Stimulated activated CD4-positive, alpha-beta T cell treated with anti-CD3 and anti-CD28 coated beads, Interleukin-2, amount 100 ng/mL, for 48 hours (primary cell): ENCODE results near the gene PPARA.

Experiments used
- DNase-seq, 2 donors: peaks; one replicate each; pipeline ENCODE4 v3.0.0-alpha.2; 2020

The PPARA gene

GRCh38 chr22:46278656-46279645 lies 128.6 kb downstream of the PPARA start:
- DNase-seq: no peak

- no peak for DNase-seq
Measured at GRCh38 chr22:46280063-46280817, 129.9 kb downstream of the PPARA start.

- no peak for DNase-seq
Measured at GRCh38 chr22:46280999-46281623, 130.8 kb downstream of the PPARA start.

DNA sequence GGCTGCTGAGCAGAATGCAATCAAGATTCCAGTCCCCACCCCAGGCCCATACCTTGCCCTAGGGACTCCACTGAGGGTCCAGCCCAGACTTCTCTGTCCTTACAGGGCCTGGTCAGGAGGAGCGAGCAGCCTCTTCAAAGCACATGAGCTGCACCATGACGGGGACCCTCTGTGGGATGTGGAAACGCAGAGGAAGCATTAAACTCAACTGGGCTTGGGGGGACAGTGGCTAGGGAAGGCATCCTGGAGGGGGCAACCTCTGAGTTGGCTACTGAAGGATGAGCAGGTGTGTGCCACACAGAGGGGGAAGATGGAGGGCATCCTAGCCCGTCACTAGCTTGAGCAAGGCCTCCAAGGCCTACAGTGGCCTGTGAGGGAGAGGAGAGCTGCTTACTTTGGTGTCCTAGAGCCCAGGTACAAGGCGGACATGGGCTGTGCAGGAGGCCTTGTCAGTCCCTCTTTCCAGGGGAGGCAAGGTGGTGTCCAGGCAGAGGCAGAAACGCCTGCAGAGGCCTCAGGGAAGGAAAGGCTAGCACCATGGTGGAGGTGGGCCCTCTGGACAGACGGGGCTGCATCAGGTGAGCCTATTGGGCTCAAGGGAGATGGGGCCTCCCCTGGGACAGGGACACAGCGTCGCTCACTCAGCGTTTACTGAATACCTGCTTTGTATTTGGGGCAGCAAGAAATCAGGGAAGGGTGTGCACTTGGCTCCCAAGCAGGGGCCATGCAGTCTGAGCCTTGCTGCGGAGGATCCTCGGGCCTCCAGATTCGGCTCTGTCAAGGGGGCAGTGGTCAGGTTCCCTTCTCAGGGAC lies 131.7 kb downstream of the PPARA start:
- DNase-seq: no peak

DNA sequence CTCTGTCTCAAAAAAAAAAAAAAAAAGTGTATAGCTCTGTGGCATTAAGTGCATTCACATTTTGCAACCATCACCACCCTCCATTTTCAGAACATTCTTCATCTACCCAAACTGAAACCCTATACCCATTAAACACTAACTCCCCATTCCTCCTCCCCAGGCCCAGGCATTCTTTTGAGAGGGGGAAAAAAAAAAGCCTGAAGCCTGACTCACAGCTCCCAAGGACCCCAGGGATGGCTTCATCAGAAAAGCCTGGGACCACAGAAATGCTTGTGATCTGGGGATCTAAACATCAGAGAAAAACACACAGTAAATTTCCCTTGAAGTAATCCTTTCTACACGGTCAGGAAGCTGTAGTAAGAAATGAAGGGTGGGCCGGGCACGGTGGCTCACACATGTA lies 135.7 kb downstream of the PPARA start:
- DNase-seq: no peak

- DNase-seq: no peak
Measured at GRCh38 chr22:46286941-46287872, 136.9 kb downstream of the PPARA start.

- DNase-seq: no peak
Measured at GRCh38 chr22:46287873-46288751, 137.8 kb downstream of the PPARA start.

DNA sequence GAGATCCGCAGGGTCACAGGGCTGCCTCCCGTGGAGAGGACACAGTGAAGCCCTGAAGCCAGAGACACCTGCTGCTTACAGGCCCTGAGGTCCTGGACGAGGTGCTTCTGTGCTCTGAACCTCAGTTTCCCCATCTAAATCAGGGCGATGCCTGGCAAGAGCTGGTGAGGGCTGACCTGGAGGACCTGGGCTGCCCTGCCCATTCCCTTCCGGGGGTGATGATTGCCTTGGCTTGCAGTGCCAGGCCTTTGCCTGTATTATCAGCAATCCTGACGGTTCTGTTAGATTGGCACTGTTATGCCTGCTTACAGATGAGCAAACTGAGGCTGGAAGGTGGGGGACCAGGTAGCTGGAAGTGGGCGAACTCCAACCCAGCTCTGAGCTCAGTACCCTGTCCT lies 138.5 kb downstream of the PPARA start:
- DNase-seq: no peak

GRCh38 chr22:46289244-46289891 lies 139.0 kb downstream of the PPARA start:
- no peak for DNase-seq

- DNase-seq: no peak
Measured at GRCh38 chr22:46290121-46290842, 140.0 kb downstream of the PPARA start.

DNA sequence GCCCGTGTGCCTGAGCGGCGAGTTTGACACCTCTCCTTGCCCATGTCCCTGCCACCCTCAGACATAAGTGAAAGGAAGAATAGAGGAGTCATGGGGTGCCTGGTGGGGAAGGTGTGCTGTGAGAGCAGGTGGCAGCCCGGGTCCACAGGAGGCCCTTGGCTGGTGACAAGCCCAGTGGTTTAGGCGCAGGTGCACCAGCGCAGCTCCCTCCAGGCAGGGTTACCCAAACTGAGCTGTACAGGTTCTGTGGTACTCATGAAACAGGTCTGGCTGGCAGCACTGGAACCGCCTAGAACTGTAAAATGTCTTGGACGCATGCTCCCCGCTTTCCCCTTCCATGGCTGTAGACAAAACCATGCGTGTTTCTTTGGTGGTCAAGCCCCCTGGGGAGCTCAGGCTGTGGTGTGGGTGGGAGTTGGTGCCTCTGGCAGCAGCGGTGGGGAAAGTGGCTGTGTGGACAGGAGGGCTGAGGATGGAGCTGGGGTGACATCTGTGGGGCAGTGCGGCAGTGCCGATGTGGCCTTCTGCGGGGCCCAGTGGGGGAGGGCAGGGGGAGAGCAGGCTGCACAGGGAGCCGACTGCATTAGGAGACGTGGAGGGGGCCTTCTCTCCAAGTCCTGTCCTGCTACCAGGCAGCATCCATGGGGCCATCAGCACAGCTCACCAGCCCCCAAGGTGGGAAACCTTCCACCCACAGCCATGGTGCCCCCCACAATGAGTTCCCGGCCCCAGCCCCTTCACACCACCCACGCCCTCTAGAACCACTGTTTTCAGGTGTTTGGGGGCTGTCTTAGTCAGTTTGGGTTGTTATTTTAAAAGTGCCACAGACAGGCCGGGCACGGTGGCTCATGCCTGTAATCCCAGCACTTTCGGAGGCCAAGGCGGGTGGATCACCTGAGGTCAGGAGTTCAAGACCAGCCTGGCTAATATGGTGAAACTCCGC lies 140.8 kb downstream of the PPARA start:
- no peak for DNase-seq

DNA sequence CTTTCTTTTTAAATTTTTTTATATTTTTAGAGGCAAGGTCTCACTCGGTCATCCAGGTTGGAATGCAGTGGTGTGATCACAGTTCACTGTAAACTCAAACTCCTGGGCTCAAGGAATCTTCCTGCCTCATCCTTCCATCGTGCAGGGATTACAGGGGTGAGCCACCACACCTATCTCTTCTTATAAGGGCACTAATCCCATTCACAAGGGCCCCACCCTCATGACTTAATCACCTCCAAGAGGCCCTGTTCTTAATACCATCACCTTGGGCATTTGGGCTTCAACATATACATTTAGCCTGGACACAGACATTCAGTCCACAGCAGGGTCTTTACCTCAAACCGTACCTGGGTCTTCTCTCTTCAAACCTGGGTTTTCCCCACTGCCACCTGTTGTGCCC lies 141.8 kb downstream of the PPARA start:
- DNase-seq: no peak

- no peak for DNase-seq
Measured at GRCh38 chr22:46292732-46293131, 142.4 kb downstream of the PPARA start.
